GM12865 (cell line): ENCODE results near the gene BOC.
A peak's percentile ranks its signal among the peaks of the same experiment; 100 is the strongest.

Experiments
- DNase-seq: peaks from one replicate; pipeline ENCODE4 v3.0.0; 2010; ENCODE audit warnings: low read depth
- H3K4me3 ChIP-seq: 2 replicates; pipeline ENCODE4 v1.5.1; 2011; ENCODE audit warnings: mild to moderate bottlenecking, low read depth, low read length, control low read depth
- TF ChIP-seq, protein P1 (sequence below): IDR thresholded peaks from 2 replicates; pipeline ENCODE4 v1.5.1; 2011; ENCODE audit warnings: low read length, control low read depth, low read depth, inconsistent platforms; ENCODE audit not compliant: insufficient read depth; ENCODE audit errors: missing control alignments

Gene BOC

DNA sequence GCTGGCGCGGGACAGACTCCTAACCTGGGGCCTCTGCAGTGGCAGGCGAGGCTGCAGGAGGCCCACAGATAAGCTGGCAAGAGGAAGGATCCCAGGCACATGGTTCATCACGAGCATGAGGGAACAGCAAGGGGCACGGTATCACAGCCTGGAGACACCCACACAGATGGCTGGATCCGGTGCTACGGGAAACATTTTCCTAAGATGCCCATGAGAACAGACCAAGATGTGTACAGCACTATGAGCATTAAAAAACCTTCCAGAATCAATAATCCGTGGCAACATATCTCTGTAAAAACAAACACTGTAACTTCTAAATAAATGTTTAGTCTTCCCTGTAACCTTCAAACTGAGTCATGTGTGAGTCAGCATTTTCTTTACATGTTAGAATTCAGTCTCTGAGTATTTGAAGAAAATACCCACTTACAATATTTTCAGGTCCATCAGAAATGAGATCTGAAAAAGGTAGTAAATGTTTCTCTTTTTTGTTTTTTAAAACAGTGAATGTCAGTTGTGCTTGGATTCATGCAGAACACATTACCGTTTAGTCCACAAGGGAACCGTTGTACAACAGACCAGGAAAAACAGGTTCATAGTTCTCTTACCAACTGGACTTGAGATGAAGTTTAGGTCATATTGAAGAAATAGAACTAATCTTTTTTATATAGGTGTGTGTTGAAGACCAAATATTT is 75.9 kb downstream of the BOC start:
- no peak for DNase-seq
- H3K4me3 ChIP-seq = no peak overlapping the region
- TF ChIP-seq, protein P1, sequence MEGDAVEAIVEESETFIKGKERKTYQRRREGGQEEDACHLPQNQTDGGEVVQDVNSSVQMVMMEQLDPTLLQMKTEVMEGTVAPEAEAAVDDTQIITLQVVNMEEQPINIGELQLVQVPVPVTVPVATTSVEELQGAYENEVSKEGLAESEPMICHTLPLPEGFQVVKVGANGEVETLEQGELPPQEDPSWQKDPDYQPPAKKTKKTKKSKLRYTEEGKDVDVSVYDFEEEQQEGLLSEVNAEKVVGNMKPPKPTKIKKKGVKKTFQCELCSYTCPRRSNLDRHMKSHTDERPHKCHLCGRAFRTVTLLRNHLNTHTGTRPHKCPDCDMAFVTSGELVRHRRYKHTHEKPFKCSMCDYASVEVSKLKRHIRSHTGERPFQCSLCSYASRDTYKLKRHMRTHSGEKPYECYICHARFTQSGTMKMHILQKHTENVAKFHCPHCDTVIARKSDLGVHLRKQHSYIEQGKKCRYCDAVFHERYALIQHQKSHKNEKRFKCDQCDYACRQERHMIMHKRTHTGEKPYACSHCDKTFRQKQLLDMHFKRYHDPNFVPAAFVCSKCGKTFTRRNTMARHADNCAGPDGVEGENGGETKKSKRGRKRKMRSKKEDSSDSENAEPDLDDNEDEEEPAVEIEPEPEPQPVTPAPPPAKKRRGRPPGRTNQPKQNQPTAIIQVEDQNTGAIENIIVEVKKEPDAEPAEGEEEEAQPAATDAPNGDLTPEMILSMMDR = no peak

DNA sequence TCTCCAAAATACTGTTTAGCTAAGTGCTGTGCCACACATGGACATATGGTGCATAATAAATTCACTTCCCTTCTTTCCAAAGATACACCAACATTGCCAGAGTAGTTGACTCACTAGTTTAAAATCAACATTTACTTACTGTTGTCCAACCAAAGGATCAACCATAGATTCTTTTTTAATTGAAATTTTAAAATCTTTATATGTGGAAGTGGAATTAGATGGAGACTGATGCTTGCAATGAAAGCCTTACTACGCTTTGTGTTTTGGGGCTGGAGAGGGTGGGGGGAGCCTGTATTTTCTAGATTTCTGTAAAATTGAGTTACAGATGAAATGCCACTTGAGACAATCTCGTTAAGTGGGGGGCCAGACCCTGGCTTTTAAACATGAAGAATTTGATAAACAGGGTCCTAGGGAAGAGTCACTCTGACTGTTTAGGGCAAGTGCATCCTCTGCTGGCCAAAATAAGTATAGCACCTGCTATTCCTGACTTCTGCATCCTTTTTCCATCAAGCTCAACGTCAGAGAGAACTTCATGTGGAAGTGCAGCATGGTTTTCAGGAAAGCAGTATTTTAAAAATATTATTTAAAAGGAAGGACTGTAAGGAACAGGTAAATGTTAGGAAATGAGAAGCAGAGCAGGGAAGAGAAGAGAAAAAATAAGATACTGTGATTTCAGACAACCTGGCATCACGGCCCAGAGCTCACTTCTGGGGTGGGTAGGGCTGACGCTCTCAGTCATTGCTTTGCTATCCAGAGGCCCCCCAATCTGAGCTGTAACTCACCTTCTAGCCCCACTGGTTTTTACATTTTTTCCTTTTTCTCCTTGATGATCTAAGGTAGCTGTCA is 76.7 kb downstream of the BOC start:
- H3K4me3 ChIP-seq = no peak overlapping the region
- DNase-seq = peak; percentile 66
- TF ChIP-seq, protein P1 = peak; percentile 100

DNA sequence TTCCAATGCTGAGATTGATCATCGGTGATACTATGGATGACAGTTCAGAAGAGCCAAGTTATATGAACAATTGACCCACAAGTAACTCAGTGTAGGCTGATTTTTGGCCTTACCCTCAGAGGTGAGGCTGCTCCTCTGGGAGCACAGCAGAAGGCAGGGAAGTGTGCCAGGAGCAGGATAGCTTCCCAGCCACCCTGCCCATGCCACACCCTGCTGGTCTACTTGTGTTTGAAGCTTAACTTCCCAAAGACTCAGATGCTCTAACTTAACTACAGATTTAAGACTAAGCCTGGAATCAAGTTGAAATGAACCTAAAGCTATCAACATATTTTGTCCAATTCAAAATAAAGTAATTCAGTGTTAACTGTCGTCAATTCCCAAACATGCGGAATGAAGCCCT is 77.5 kb downstream of the BOC start:
- no peak overlapping the region for H3K4me3 ChIP-seq
- TF ChIP-seq, protein P1 = no peak

GRCh38 chr3:113291572-113291971 is 80.2 kb downstream of the BOC start:
- no peak overlapping the region for H3K4me3 ChIP-seq
- DNase-seq = no peak
- TF ChIP-seq, protein P1 = no peak

More for the DNA sequence above, 77.5 kb downstream of the BOC start:
- DNase-seq = no peak

- TF ChIP-seq, protein P1 = no peak
Observed at GRCh38 chr3:113292933-113293332, 81.6 kb downstream of the BOC start.

DNA sequence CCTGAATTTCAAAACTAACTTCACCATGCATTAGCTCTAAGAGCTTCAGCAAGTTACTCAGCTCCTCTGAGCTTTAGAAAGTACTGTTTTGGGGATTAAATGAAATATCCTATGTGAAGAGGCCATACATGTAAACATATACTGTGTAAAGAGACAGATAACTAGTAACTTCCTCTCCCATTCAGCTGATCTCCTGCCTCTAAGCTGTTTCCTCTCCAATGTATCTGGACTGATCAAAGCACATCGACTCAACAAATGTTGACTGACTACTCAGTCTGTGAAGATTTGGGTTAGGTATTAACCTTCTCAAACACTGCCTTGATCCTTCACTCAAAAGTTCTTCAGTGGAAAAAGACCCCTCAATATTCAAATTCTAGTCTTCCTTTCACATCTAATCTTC is 82.0 kb downstream of the BOC start:
- H3K4me3 ChIP-seq = no peak overlapping the region
- DNase-seq = no peak
- TF ChIP-seq, protein P1 = no peak

More at GRCh38 chr3:113292933-113293332, 81.6 kb downstream of the BOC start:
- H3K4me3 ChIP-seq = no peak overlapping the region
- no peak for DNase-seq

GRCh38 chr3:113295463-113295862 is 84.1 kb downstream of the BOC start:
- no peak overlapping the region for H3K4me3 ChIP-seq

More at GRCh38 chr3:113295463-113295862, 84.1 kb downstream of the BOC start:
- no peak for DNase-seq
- TF ChIP-seq, protein P1 = no peak
